GM18505 (cell line): ENCODE data around the gene MKLN1.
"Not testable (repeated sequence)": the region's sequence is repeated elsewhere in the genome, so short reads cannot be mapped to it uniquely, and the experiment has no call there.

ENCODE experiments used
- ATAC-seq: cut with Tn5 transposase; IDR thresholded peaks from one replicate; pipeline ENCODE4 v1.9.1; 2021; ENCODE audit not compliant: unreplicated experiment
- POLR2A ChIP-seq: IDR thresholded peaks from 4 replicates; pipeline ENCODE4 v1.6.1; 2011; ENCODE audit warnings: borderline replicate concordance; ENCODE audit not compliant: insufficient read depth, insufficient read length; ENCODE audit errors: extremely low read depth

Gene MKLN1

DNA sequence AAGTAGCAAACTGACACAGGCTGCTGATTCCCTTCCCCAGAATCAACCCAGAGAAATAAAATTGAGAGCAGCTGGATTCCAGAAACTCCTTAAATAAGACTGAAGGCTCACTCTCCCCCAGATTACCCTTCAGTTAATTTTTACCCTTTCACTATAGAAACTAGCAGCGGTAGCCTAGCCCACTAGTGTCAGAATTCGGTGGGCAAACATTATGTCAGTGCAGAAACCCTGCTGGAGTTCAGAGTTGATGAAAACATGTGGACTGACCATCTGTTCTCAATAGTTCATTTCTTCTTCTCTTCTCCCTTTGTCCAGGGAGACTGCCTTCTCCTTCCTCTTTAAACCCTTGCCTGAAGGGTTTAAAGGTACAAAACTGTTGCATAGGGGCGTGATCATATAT lies 128.7 kb downstream of the MKLN1 start:
- ATAC-seq: no peak
- no peak for TF ChIP-seq POLR2A

DNA sequence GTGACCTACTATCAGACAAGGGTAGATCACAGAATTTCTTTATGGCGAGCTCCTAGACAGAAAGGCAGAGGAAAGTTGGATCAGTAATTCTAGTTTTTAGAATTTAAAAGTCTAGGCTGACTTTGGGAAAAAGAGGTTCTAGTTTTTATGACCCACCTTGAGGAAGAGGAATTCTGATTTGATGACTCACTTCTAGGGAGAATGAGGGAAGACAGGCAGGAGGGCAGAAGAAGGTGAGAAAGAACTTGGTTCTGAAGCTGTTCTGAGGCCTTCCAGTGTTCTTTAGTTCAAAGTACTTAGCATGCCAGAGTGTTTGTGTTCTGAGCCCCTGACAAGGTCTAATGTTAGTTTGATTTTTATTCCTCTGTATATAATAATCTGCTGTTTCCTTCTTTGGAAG lies 131.6 kb downstream of the MKLN1 start:
- no peak for TF ChIP-seq POLR2A
- no peak for ATAC-seq

DNA sequence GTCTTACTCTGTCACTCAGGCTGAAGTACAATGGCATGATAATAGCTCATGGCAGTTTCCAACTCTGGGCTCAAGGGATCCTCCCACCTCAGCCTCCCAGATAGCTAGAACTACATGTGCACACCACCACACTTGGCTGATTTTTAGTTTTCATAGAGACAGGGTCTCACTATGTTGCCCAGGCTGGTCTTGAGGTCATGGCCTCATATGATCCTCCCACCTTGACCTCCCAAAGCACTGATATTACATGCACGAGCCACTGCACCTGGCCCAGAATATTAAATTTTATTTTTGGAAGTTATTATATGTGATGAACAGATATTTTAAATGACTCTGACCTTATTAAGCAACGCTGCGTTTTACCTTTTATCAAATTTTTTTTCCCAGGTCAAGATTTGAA lies 134.4 kb downstream of the MKLN1 start:
- ATAC-seq: no peak
- TF ChIP-seq POLR2A: no peak

DNA sequence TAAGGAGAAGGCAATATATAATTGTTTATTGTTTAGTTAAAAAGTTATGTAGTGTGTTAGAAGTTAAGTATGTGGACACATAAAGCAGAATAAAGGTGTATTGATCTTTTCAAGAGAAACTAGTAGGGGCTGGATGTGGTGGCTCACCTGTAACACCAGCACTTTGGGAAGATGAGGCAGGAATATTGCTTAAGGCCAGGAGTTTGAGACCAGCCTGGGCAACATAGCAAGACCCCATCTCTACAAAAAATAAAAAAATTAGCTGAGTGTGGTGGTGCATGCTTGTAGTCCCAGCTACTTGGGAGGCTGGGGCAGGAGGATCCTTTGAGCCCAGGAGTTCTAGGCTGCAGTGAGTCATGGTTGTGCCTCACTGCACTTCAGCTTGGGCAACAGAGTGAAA lies 135.0 kb downstream of the MKLN1 start:
- ATAC-seq: not testable (repeated sequence)

DNA sequence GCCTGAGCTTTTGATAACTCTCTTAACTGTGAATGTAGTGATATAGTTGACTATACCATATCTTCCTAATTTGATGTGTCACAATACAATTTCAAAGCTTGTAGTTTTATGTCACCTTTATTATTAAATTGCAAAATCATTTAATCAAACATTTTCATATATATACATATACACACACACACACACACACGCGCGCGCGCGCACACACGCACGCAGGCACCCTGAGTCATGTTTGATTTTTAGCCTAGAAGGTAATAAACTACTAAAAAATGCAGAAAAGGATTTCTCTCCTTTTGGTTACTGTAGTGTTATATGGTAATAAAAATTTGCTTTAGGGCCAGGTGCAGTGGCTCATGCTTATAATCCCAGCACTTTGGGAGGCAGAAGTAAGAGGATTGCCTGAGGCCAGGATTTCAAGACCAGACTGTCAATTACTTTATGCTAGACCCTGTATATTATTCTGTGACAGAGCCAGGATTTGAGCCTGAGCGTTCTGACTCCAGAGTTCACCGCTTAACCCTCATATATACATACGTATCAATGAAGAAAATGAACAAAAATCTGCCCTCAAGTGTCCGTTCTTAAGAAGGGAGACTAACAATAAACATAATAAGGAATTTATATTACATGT lies 139.2 kb downstream of the MKLN1 start:
- no peak for ATAC-seq
- no peak for TF ChIP-seq POLR2A

GRCh38 chr7:131467788-131468187 lies 140.1 kb downstream of the MKLN1 start:
- no peak for ATAC-seq

GRCh38 chr7:131471250-131472004 lies 143.8 kb downstream of the MKLN1 start:
- no peak for ATAC-seq
- no peak for TF ChIP-seq POLR2A

More at GRCh38 chr7:131467788-131468187, 140.1 kb downstream of the MKLN1 start:
- no peak for TF ChIP-seq POLR2A

DNA sequence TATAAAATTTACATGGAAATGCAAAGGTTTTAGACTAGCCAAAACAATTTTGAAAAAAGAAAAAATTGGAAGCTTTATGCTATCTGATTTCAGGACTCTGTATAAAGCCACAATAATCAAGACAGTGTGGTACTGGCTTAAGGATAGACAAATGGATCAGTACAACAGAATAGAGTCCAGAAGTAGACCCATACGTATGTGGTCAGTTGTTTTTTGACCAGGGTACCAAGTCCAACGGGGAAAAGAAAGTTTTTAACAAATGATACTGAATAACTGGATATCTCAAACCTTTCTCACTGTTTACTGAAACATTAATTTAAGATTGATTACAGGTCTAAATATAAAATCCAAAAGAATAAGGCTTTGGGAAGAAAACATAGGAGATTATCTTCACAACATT lies 149.1 kb downstream of the MKLN1 start:
- TF ChIP-seq POLR2A: no peak
- ATAC-seq: no peak

DNA sequence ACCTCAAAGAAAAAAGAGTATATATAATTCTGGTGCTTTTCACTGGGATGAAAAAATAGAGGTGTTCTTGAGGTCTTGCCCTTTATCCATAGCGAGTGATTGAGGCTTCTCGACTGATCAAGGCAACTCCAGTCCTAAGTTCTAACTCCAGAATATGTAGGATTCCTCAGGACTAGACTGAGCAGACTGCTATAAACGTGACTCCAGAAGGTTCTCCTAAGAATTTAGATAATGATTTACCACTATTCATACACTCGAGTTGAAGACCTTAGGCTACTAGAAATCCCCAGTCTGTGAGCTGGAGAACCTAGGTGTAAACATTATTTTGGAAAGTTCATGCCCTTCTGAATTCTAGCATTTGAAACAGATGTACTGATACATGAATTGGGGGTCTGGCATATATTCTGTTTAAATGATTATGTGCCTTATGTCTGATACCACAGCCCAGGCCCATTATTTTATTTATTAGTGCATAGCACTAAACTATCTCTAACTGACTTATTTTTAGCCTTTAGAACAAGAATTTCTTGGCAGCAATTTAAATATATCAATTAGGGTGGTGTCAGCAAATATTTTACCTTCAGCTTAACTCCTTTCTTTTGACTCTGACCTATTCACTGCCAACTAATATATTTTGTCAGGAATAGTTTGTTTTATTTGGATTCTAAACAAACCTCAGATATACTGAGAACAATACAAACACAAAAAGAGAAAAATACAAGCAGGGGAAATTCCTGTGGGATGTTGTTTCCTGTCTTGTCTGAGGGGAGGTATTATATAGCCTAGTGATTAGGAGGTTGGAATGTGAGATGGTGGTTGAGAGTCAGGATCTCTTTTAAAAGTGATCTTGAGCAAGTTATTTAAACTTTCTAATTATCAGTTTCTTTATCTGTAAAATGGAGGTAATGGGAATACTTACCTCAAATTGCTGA lies 153.0 kb downstream of the MKLN1 start:
- no peak for ATAC-seq
- no peak for TF ChIP-seq POLR2A

DNA sequence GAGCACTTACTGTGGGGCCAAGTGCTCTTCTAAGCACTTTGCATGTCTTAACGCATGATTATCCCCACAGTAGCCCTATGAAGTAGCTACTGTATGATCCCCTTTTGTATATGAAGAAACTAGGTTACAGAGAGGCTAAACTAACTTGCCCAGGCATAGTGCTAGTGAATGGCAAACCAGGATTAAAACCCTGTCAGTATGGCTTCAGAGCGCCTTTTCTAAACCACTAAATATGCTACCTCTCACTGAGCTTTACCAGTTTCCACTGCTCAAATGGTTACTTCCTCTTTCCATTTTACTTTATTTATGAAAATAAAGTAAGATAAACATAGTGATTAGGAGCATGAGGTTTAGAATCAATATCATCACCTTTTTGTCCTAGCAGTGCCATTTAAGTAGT lies 155.1 kb downstream of the MKLN1 start:
- TF ChIP-seq POLR2A: no peak
- ATAC-seq: no peak

DNA sequence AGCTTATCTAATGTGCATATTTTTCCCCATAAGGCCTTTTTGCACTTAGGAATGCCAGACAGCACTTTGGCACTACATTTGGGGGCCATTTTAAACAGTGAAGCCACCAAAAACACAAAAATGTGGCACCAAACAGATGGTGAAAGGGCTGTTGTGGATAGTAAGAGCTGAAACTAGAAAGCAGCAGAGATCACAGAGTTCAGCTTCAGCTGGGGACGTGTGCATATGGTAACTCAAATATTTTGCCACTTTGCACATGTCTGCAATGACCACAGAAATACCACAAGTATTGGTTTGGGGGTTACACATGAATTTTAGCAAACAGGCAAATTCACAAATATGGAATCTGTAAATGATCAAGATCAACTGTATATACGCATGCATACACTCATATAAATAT lies 155.9 kb downstream of the MKLN1 start:
- ATAC-seq: no peak
- no peak for TF ChIP-seq POLR2A

- ATAC-seq: no peak
- TF ChIP-seq POLR2A: no peak
Measured at GRCh38 chr7:131486346-131486745, 158.7 kb downstream of the MKLN1 start.

DNA sequence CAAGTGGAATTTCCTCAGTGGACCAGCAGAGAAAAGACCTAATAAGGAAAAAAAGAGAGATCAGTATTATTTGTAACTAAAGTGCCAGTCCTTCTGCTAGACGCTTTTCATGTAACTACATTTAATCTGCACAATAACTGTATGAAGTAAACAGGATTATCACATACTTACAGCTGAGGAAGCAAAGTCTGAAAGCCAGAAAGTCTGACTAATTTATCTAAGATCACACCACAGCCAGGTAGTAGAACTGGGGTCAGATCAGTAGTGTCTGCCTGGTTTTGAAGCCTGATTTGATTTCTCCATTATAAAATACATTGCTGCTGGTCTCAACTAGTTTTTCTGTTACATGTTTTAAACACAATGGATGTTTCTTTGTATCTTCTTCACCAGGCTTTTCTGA lies 159.5 kb downstream of the MKLN1 start:
- no peak for ATAC-seq
- no peak for TF ChIP-seq POLR2A
